Brain microvascular endothelial cell (primary cell): ENCODE measurements around the gene CELF2.

ENCODE experiments used
- DNase-seq: peaks from one replicate; pipeline ENCODE4 v3.0.0-alpha.2; 2020
- H3K27ac ChIP-seq: fragments of 250-450 bp; sonication (Bioruptor Pico); 2 replicates; pipeline ENCODE4 v1.5.1; 2020; ENCODE audit warnings: mild to moderate bottlenecking, moderate library complexity
- H3K27me3 ChIP-seq: fragments of 250-450 bp; sonication (Bioruptor Pico); replicated peaks from 2 replicates; pipeline ENCODE4 v1.5.1; 2020; ENCODE audit warnings: mild to moderate bottlenecking
- H3K36me3 ChIP-seq: fragments of 250-450 bp; sonication (Bioruptor Pico); replicated peaks from 2 replicates; pipeline ENCODE4 v1.5.1; 2020; ENCODE audit warnings: mild to moderate bottlenecking
- H3K4me3 ChIP-seq: 2 replicates; pipeline ENCODE4 v1.5.1; 2011; ENCODE audit warnings: low read depth, mild to moderate bottlenecking, control low read depth, low read length, moderate library complexity
- in situ Hi-C: cut with HindIII; loops from 2 replicates; pipeline ENCODE4 v1.10.0; 2017; ENCODE audit warnings: low sequenced_read_pairs, low pct_ligation_motif_present
- TF ChIP-seq, protein P1 (sequence below): IDR thresholded peaks from 2 replicates; pipeline ENCODE4 v1.5.1; 2011; ENCODE audit warnings: low read depth, mild to moderate bottlenecking, moderate library complexity, low read length, control low read depth, inconsistent platforms; ENCODE audit errors: missing control alignments

Gene CELF2

GRCh38 chr10:11017570-11018431 is at the start of gene CELF2:
Gene CELF2 (plus strand): TSS chr10:11017872. CDS start chr10:11018090, 218 bp downstream.
- TF ChIP-seq, protein P1, sequence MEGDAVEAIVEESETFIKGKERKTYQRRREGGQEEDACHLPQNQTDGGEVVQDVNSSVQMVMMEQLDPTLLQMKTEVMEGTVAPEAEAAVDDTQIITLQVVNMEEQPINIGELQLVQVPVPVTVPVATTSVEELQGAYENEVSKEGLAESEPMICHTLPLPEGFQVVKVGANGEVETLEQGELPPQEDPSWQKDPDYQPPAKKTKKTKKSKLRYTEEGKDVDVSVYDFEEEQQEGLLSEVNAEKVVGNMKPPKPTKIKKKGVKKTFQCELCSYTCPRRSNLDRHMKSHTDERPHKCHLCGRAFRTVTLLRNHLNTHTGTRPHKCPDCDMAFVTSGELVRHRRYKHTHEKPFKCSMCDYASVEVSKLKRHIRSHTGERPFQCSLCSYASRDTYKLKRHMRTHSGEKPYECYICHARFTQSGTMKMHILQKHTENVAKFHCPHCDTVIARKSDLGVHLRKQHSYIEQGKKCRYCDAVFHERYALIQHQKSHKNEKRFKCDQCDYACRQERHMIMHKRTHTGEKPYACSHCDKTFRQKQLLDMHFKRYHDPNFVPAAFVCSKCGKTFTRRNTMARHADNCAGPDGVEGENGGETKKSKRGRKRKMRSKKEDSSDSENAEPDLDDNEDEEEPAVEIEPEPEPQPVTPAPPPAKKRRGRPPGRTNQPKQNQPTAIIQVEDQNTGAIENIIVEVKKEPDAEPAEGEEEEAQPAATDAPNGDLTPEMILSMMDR, result no peak
- in situ Hi-C loops, result no loop called here
- H3K36me3 ChIP-seq, result no peaks in the 10 kb centered on the region
- peak within 1 kb of the TSS; percentile 43 for H3K4me3 ChIP-seq
- no peak within 1 kb of the TSS for H3K27ac ChIP-seq
- H3K27me3 ChIP-seq, result peaks cover 5% of the 10 kb centered on the region
- no peak for DNase-seq

DNA sequence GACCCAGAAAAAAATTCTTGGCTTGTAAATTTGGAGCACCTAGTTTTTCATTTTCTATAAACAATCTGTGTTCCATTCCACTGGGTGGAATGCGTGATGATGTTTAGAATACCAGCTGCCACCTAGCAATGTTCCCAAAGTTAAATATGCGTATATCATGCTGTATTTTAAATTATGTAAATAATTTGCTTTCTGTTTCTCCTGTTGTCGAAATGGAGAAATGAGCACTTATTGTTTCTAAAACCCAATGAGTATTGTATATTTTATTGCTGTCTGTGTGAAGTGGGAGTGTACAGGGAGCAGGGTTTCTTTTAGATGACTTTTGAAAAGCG is 49.4 kb upstream of the CELF2 start:
- in situ Hi-C loops, result no loop called here
- no peak for DNase-seq
- no peaks in the 10 kb centered on the region for H3K27me3 ChIP-seq
- H3K4me3 ChIP-seq, result no peak overlapping the region
- no peak overlapping the region for H3K27ac ChIP-seq
- TF ChIP-seq, protein P1, result no peak
- no peaks in the 10 kb centered on the region for H3K36me3 ChIP-seq

DNA sequence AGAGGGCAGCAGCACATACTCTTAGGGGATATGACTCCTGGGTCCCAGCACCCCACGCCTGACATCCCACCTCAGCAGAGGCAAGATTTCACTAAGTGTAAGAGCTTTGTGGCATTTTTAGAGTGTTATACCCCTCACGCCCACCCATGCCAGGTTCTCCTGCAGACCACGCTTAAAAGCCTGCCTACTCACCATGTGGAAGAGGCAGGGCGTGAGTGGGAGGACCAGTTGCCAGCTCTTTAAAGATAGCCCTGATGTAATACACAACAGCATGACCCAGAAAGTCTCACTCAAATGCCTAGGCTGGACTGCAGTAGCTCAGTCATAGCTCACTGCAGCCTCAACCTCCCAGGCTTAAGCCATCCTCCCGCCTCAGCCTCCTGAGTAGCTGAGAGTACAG is 44.4 kb upstream of the CELF2 start:
- in situ Hi-C loops, result no loop called here
- no peak for DNase-seq
- TF ChIP-seq, protein P1, result no peak
- Histone ChIP-seq H3K27me3 (no peaks in the 10 kb centered on the region), H3K4me3 (no peak overlapping the region), H3K36me3 (no peaks in the 10 kb centered on the region), H3K27ac (no peak overlapping the region)

DNA sequence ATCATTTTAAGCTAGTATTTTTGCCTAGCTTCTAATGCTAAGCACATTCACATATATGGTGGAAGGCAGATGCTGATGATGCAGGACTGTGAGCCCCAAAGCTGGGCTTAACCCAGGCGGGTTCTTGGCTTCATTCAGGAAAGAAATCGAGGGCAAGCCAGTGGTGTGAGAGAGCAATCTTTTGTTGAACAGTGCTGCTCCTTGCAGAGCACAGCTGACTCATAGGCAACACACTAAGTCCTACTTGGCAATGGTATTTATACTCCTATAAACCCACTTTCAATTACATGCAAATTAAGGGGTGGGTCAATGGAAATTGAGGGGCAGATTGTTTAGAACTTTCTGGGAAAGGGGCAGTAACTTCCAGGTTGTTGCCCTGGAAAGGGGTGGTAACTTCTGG is 42.0 kb upstream of the CELF2 start:
- TF ChIP-seq, protein P1, result no peak
- no peaks in the 10 kb centered on the region for H3K27me3 ChIP-seq
- H3K36me3 ChIP-seq, result no peaks in the 10 kb centered on the region
- in situ Hi-C loops, result no loop called here
- DNase-seq, result no peak
- no peak overlapping the region for H3K27ac ChIP-seq
- H3K4me3 ChIP-seq, result no peak overlapping the region

DNA sequence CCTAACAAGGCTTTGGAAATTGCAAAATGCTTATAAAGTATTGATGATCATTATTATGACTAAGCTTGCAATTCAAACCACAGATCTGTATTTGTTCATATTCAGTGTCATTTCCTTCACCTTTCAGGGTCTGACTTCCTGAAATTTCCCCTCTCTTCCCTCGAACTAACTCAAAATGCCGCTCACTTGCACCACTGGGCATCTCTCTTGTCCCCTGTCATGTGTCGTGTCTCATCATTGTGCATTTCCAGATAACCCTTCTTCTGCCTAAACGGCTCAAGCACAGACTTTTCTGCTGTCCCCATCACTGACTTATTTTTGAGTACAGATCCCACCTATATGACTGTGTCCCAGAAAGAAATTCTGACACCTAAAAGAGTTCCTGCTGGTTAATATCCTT is 41.0 kb upstream of the CELF2 start:
- no peak for DNase-seq
- H3K27ac ChIP-seq, result no peak overlapping the region
- TF ChIP-seq, protein P1, result no peak
- no peaks in the 10 kb centered on the region for H3K27me3 ChIP-seq
- no peaks in the 10 kb centered on the region for H3K36me3 ChIP-seq
- H3K4me3 ChIP-seq, result no peak overlapping the region
- in situ Hi-C loops, result no loop called here
